Measurements from ENCODE around the gene COL6A3. TPM values are rescaled to one million over a fixed set of nuclear protein-coding genes. Genes with fewer than 3 reads are reported as not detected.

Gene COL6A3
- total RNA-seq, 1 experiment from 2014 or later, result 0.81 TPM

DNA sequence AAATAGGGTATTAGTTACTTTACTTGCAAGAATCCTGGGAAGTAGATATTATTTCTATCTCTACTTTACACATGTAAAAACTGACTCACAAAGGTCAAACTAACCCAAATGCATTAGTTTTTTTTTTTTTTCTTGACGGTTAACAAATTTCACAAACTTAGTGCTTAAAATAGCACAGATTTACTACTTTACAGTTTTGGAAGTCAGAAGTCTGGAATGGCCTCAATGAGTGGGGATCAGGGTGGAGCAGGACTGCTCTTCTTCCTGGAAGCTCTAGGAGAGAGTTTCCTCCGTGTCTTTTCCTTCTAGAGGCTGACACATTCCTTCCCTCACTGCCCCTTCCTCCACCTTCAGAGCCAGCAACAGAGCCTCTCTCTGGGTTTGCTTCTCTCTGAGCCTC, 117.2 kb downstream of the COL6A3 start:
- H3K79me1 ChIP-seq (ENCODE audit: insufficient read depth, low read depth, low read length, poor library complexity, severe bottlenecking), result no peaks in the 10 kb centered on the region
- Mint-ChIP-seq H3K9me3 (peaks cover 5 to 6% of the 10 kb centered on the region in 2 experiments), H3K27me3 (ENCODE audit: low read depth) (no peaks in the 10 kb centered on the region; the same call in 1 of the 2 replicates), H3K4me1 (peaks cover 2 to 6% of the 10 kb centered on the region in 2 experiments; a peak in 2 of 4 replicates), H3K27ac (no peak overlapping the region; a peak in 1 of 7 replicates), H3K4me3 (no peak overlapping the region), H3K36me3 (ENCODE audit: insufficient read depth in 1 of 3, low read depth in 3 of 3) (no peaks in the 10 kb centered on the region; a peak in 1 of 7 replicates)
- H3K14ac ChIP-seq (ENCODE audit: insufficient read depth, low read length), result no peak overlapping the region
- H2AFZ ChIP-seq (ENCODE audit: low read length), result no peak overlapping the region
- no peak overlapping the region for H3T11ph ChIP-seq (ENCODE audit: low read length)
- H3K79me2 ChIP-seq (ENCODE audit: insufficient read depth, low read length), result no peaks in the 10 kb centered on the region
- no peaks in the 10 kb centered on the region for H4K20me1 ChIP-seq (ENCODE audit: control insufficient read depth, insufficient read depth, insufficient read length)
- no peak overlapping the region for H4K91ac ChIP-seq (ENCODE audit: insufficient read length, low read depth, low read length)
- H3K4ac ChIP-seq (ENCODE audit: low read depth, low read length), result no peak overlapping the region
- H2AK5ac ChIP-seq (ENCODE audit: insufficient read length, low read length), result no peak overlapping the region
- H2BK15ac ChIP-seq (ENCODE audit: low read depth, low read length), result no peak overlapping the region
- H3K4me1 ChIP-seq (ENCODE audit: insufficient read depth, low read length), result no peaks in the 10 kb centered on the region
- no CpG with 5 or more reads among the region's 2 CpGs for WGBS (ENCODE audit: extremely low coverage, insufficient read length, low lambda C conversion rate)
- H3K23ac ChIP-seq (ENCODE audit: insufficient read length, low read depth, low read length), result no peak overlapping the region
- H2BK5ac ChIP-seq (ENCODE audit: insufficient read length, low read length), result no peak overlapping the region
- H3K56ac ChIP-seq (ENCODE audit: insufficient read length, low read depth, low read length), result no peak overlapping the region
- H3K4me2 ChIP-seq (ENCODE audit: insufficient read depth, insufficient read length, low read length), result no peak overlapping the region
- DNase-seq, result no peak
- TF ChIP-seq, protein P1, sequence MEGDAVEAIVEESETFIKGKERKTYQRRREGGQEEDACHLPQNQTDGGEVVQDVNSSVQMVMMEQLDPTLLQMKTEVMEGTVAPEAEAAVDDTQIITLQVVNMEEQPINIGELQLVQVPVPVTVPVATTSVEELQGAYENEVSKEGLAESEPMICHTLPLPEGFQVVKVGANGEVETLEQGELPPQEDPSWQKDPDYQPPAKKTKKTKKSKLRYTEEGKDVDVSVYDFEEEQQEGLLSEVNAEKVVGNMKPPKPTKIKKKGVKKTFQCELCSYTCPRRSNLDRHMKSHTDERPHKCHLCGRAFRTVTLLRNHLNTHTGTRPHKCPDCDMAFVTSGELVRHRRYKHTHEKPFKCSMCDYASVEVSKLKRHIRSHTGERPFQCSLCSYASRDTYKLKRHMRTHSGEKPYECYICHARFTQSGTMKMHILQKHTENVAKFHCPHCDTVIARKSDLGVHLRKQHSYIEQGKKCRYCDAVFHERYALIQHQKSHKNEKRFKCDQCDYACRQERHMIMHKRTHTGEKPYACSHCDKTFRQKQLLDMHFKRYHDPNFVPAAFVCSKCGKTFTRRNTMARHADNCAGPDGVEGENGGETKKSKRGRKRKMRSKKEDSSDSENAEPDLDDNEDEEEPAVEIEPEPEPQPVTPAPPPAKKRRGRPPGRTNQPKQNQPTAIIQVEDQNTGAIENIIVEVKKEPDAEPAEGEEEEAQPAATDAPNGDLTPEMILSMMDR (conservative IDR thresholded peaks at IDR 0.05), result no peak
- H2BK12ac ChIP-seq (ENCODE audit: insufficient read length, low read depth, low read length), result no peak overlapping the region
- no peak overlapping the region for H3K9ac ChIP-seq (ENCODE audit: extremely low read depth, insufficient read length, low read length)
- no peak overlapping the region for H4K5ac ChIP-seq (ENCODE audit: insufficient read length, low read depth, low read length)
- no peak overlapping the region for H2BK120ac ChIP-seq (ENCODE audit: low read depth, low read length, poor library complexity, severe bottlenecking)
- no peak overlapping the region for H3K18ac ChIP-seq (ENCODE audit: insufficient read length, low read depth, low read length)
- H3K27ac ChIP-seq (ENCODE audit: insufficient read length, low read depth, low read length), result no peak overlapping the region
- no peaks in the 10 kb centered on the region for H3K27me3 ChIP-seq (ENCODE audit: insufficient read depth, low read length)
- H3K23me2 ChIP-seq (ENCODE audit: insufficient read length, low read depth, low read length, poor library complexity, severe bottlenecking), result no peaks in the 10 kb centered on the region
- H2BK20ac ChIP-seq (ENCODE audit: low read depth, low read length, poor library complexity, severe bottlenecking), result no peak overlapping the region
- peaks cover 4% of the 10 kb centered on the region for H3K9me3 ChIP-seq (ENCODE audit: control insufficient read depth, low read depth, low read length)
- H4K8ac ChIP-seq (replicated peaks; ENCODE audit: insufficient read length, low read depth, low read length), result no peak overlapping the region

Measured in H9 (cell line).